GM11168 (cell line): Measurements from ENCODE around the gene ARHGAP15.

Experiments used
- in situ Hi-C: fragments of 300-500 bp; cut with MboI; formaldehyde crosslinking; loops from one replicate; pipeline ENCODE4 v1.12.0; 2022; ENCODE audit warnings: low sequenced_read_pairs; ENCODE audit not compliant: unreplicated experiment

ARHGAP15 gene

GRCh38 chr2:143163499-143163898 lies 34.3 kb downstream of the ARHGAP15 start:
- in situ Hi-C loops = loop anchor here (10.0 kb wide), 1 partner anchor 49 kb away; no protein-coding TSS in a partner anchor

- in situ Hi-C loops = loop anchor here (10.0 kb wide), 1 partner anchor 50 kb away; no protein-coding TSS in a partner anchor
Measured at GRCh38 chr2:143165291-143165690, 36.1 kb downstream of the ARHGAP15 start.

GRCh38 chr2:143169105-143169504 lies 39.9 kb downstream of the ARHGAP15 start:
- in situ Hi-C loops = loop anchor here (10.0 kb wide), 1 partner anchor 54 kb away; no protein-coding TSS in a partner anchor

GRCh38 chr2:143171817-143172216 lies 42.6 kb downstream of the ARHGAP15 start:
- in situ Hi-C loops = no loop called here

- in situ Hi-C loops = no loop called here
Measured at GRCh38 chr2:143175438-143175837, 46.2 kb downstream of the ARHGAP15 start.

- in situ Hi-C loops = no loop called here
Measured at GRCh38 chr2:143176606-143177005, 47.4 kb downstream of the ARHGAP15 start.

- in situ Hi-C loops = no loop called here
Measured at GRCh38 chr2:143177096-143177786, 48.0 kb downstream of the ARHGAP15 start.

- in situ Hi-C loops = no loop called here
Measured at GRCh38 chr2:143181494-143181893, 52.3 kb downstream of the ARHGAP15 start.

- in situ Hi-C loops = no loop called here
Measured at GRCh38 chr2:143182649-143183048, 53.4 kb downstream of the ARHGAP15 start.

- in situ Hi-C loops = no loop called here
Measured at GRCh38 chr2:143183804-143184463, 54.7 kb downstream of the ARHGAP15 start.

- in situ Hi-C loops = no loop called here
Measured at GRCh38 chr2:143186876-143187275, 57.7 kb downstream of the ARHGAP15 start.

GRCh38 chr2:143190431-143190830 lies 61.2 kb downstream of the ARHGAP15 start:
- in situ Hi-C loops = no loop called here

- in situ Hi-C loops = no loop called here
Measured at GRCh38 chr2:143192106-143192505, 62.9 kb downstream of the ARHGAP15 start.

GRCh38 chr2:143192716-143193115 lies 63.5 kb downstream of the ARHGAP15 start:
- in situ Hi-C loops = no loop called here

- in situ Hi-C loops = no loop called here
Measured at GRCh38 chr2:143193121-143193520, 63.9 kb downstream of the ARHGAP15 start.

- in situ Hi-C loops = no loop called here
Measured at GRCh38 chr2:143195511-143195910, 66.3 kb downstream of the ARHGAP15 start.

GRCh38 chr2:143204062-143204461 lies 74.8 kb downstream of the ARHGAP15 start:
- in situ Hi-C loops = no loop called here

- in situ Hi-C loops = no loop called here
Measured at GRCh38 chr2:143205106-143205764, 76.0 kb downstream of the ARHGAP15 start.

- in situ Hi-C loops = no loop called here
Measured at GRCh38 chr2:143209570-143210445, 80.6 kb downstream of the ARHGAP15 start.

- in situ Hi-C loops = no loop called here
Measured at GRCh38 chr2:143210446-143210819, 81.2 kb downstream of the ARHGAP15 start.
